HG02852 (cell line): ENCODE measurements around the gene KDM3A.

Source experiments
- ATAC-seq: cut with Tn5 transposase; IDR thresholded peaks from one replicate; pipeline ENCODE4 v1.9.1; 2021; ENCODE audit warnings: mild to moderate bottlenecking, moderate library complexity; ENCODE audit not compliant: unreplicated experiment

The KDM3A gene

DNA sequence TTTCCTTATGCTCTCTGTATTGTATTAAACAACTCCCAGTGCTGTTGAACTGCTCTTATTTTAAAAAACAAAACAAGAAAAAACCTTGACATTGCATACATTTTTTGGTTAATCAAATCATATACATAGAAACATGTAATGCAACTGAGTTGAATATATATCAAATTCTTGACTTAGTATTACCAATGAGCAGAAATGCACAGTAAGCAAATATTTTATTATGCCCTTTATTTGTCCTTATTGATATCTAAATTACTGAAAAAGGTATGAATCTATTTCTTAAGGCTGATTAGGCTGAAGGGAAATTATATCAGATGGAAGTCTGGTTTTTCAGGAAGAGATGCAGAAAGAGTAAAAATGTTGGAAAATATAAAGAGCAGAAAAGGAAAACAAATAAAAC, 6.9 kb upstream of the KDM3A start:
- ATAC-seq: no peak

GRCh38 chr2:86435531-86435930, 5.6 kb upstream of the KDM3A start:
- ATAC-seq: no peak

GRCh38 chr2:86436328-86436727, 4.8 kb upstream of the KDM3A start:
- ATAC-seq: no peak

GRCh38 chr2:86439879-86440630, 1.1 kb upstream of the KDM3A start:
- no peak for ATAC-seq

DNA sequence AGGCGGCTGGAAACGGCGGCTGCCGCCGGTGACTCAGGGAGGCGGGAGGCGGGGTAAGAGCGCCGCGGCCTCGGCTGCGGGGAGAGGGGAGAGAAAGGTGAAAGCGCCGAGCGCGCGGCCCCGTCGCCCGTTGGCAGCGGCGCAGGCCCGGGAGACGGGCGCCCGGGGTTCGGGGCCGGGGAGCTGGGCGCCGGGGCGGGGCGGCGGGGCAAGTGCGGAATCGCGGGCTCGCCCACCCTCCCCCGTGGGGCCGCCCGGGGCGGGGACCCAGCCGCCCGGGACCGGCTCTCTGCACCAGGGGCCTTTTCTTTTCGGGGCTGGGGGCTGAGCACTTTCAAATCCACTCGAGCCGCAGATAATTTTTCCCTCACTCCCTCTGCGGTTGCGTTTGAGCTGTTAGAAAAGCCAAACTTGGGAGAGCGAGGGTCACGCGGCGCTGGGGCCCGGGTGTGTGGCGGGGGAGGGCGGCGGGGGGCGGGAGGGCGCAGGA, 266 bp downstream of the KDM3A start:
- peak; percentile 21 for ATAC-seq

DNA sequence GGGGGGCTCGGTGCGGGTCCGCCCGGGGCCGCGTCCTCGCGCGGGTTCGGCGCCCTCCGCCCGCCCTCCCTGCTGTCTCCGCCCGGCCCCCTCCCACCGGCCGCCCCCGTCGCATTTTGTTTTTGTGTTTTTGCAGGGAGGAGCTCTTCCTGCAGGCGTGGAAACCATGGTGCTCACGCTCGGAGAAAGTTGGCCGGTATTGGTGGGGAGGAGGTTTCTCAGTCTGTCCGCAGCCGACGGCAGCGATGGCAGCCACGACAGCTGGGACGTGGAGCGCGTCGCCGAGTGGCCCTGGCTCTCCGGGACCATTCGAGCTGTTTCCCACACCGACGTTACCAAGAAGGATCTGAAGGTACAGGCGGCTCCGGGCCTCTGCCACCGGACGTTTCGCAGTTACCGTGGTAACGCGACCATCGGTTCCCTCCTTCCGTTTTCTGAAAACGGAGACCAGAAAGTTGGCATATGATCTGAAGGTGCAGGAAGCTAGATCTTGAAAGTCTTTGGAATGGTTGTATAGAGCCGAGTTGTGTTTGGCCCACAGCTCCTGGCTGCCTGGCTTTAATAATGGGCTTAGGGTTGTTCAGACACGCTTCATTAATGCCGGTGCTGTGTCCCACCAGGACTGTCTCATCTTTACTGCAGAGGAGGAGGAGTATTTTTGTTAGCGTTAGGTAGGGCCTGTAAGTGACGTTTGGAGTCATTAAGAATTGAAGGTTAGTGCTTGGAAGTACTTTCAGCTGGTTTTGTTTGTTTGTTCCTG, 891 bp downstream of the KDM3A start:
- peak; percentile 10 for ATAC-seq

- ATAC-seq: peak; percentile 69
These were observed 1.5 kb downstream of the KDM3A start for GRCh38 chr2:86442642-86443005.

GRCh38 chr2:86443631-86444350, 2.6 kb downstream of the KDM3A start:
- ATAC-seq: no peak

DNA sequence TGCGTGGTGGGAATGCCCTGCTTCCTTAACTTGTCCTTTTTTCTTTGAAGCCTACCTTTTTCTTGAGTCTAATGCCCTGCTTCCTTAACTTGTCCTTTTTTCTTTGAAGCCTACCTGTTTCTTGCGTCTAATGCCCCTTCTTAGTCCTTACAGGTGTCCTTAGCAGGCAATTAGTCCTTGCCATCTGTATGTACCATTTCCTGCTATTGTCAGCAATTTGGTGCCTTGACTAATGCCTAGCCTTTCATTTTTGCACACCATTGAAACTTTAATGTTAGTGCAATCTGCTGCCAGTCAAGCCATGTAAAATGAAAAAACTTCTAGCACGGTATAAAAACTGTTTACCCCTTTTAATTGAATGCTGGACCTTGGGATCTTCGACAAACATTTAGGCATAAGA, 4.3 kb downstream of the KDM3A start:
- no peak for ATAC-seq

GRCh38 chr2:86446060-86446459, 4.9 kb downstream of the KDM3A start:
- ATAC-seq: no peak

GRCh38 chr2:86453836-86454235, 12.7 kb downstream of the KDM3A start:
- no peak for ATAC-seq

DNA sequence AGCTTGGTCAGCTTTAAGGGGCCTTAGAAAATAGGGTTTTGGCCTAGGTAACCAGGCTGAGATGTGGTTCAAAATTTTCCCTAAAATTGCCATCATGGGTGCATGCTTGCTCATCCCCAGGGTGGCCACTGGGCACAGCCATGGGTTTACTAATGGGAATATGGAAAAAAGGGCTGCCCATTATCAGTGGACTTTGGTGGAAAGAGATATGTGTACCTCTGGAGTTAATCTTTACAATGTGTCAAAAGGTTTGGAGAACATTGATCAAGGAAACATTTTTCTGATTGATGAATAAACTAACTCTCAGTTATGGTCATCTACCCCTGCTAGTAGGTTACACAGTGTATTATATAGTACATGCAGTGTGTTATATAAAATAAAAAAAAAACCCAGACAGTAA, 13.1 kb downstream of the KDM3A start:
- no peak for ATAC-seq

GRCh38 chr2:86455181-86455580, 14.0 kb downstream of the KDM3A start:
- no peak for ATAC-seq

DNA sequence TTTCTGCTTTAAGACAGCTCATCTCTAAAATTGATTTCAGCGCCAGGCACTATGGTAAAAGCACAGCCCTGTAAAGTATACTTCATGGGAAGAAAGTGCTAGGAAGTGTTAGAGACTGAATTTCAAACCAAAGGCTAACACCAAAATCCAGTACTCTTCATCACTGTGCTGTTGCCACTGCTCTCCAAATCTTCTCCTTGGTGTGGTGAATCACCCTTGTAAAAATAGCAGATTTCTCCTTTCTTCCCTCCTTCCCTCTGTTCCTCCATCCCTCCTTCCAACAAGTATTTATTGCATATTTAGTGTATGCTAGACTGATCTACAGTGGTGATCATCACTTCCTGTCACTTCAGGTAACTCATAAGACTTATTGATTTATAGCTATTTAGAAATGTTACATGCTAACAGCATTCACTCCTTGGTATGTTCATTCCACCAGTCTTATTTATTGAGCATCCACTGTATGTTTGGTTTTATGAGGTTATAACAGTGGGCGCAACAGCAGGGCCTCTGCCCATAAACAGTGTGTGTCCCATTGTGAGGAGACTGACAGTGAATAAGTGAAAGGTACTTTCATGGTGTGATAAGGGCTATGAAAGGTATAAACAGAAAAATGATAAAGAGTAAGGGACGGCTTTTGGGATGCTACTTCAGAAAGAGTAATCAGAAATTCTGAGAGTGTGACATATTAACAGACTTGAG, 20.0 kb downstream of the KDM3A start:
- ATAC-seq: no peak

GRCh38 chr2:86464652-86465051, 23.5 kb downstream of the KDM3A start:
- ATAC-seq: no peak

GRCh38 chr2:86466306-86466705, 25.1 kb downstream of the KDM3A start:
- ATAC-seq: no peak

DNA sequence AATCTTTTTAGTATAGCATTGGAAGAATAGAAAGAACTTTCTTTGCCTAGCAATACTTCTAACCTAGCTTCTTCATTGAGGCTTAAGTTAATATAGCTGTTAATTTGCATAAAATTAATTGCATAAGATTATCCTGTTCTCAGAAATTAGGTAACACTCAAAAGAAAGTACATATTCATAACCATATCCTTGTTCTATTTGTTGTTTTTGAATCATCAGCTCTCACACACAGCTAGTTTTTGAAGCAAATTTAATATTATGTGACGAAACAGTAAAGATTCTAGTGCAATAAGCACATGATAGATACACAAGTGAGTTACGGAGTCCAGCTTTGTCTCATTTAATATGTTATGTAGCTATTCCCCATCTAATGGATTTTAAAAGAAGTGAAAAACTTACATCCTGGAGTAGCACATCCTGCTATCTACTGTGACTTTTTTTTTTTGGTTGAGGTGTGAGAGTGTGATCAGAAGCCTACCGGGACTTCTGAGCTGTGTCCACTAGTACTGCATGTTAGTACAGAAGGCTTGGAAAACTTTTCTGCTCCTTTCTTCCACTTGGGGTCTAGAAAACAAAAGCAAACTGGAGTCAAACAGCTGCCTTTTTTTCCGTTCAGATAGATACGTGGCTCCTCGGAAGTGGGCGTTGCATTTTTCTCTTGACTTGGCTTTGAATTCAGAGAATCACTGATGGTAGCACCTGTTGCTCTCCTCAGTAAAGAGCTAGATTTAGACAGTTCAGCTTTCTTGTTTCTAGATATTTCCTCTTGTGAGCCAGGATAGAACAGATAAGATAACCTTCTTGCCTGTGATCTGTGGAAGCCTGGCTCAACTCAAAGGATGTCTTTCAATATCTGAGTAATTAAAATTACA, 27.2 kb downstream of the KDM3A start:
- ATAC-seq: no peak

GRCh38 chr2:86470890-86471289, 29.7 kb downstream of the KDM3A start:
- ATAC-seq: no peak

GRCh38 chr2:86471637-86472036, 30.5 kb downstream of the KDM3A start:
- no peak for ATAC-seq

- ATAC-seq: no peak
These were observed 34.9 kb downstream of the KDM3A start for GRCh38 chr2:86476092-86476491.
